Tibial nerve (tissue), 3 donors: ENCODE results near the gene GPBP1.
"Not testable (repeated sequence)": the region's sequence is repeated elsewhere in the genome, so short reads cannot be mapped to it uniquely, and the experiment has no call there.

Experiments
- POLR2A ChIP-seq, 2 donors: fragments of 450-650 bp; IDR thresholded peaks; one replicate each; pipeline ENCODE4 v1.6.1; 2017; ENCODE audit warnings: antibody characterized with exemption in 2 of 2, mild to moderate bottlenecking in 2 of 2, moderate library complexity in 2 of 2
- TF ChIP-seq, protein P1 (sequence below), 5 experiments: fragments of 200-600 bp in 3 of 5; fragments of 450-650 bp in 2 of 5; sonication (generic) in 3 of 5; IDR thresholded peaks; one replicate each; pipeline ENCODE4 v1.5.1; 2016 to 2019; ENCODE audit warnings: antibody characterized with exemption in 5 of 5, mild to moderate bottlenecking in 3 of 5, moderate library complexity in 2 of 5

DNA sequence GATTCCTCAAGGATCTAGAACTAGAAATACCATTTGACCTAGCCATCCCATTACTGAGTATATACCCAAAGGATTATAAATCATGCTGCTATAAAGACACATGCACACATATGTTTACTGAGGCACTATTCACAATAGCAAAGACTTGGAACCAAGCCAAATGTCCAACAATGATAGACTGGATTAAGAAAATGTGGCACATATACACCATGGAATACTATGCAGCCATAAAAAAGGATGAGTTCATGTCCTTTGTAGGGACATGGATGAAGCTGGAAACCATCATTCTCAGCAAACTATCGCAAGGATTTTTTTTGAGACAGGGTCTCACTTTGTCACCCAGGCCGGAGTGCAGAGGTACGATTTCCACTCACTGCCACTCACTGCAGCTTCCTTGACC lies 8.7 kb upstream of the GPBP1 start:
- TF ChIP-seq, protein P1, sequence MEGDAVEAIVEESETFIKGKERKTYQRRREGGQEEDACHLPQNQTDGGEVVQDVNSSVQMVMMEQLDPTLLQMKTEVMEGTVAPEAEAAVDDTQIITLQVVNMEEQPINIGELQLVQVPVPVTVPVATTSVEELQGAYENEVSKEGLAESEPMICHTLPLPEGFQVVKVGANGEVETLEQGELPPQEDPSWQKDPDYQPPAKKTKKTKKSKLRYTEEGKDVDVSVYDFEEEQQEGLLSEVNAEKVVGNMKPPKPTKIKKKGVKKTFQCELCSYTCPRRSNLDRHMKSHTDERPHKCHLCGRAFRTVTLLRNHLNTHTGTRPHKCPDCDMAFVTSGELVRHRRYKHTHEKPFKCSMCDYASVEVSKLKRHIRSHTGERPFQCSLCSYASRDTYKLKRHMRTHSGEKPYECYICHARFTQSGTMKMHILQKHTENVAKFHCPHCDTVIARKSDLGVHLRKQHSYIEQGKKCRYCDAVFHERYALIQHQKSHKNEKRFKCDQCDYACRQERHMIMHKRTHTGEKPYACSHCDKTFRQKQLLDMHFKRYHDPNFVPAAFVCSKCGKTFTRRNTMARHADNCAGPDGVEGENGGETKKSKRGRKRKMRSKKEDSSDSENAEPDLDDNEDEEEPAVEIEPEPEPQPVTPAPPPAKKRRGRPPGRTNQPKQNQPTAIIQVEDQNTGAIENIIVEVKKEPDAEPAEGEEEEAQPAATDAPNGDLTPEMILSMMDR (IDR thresholded peaks at IDR 0.05): not testable (repeated sequence)
- TF ChIP-seq POLR2A (IDR thresholded peaks at IDR 0.05): not testable (repeated sequence)
